Trophoblast cell (in vitro differentiated cells and primary cell): ENCODE results near the gene CRTC1.
"Not testable (repeated sequence)": the region's sequence is repeated elsewhere in the genome, so short reads cannot be mapped to it uniquely, and the experiment has no call there.

Experiments
- DNase-seq, 2 donors: peaks; one replicate each; pipeline ENCODE4 v3.0.0-alpha.2; 2016
- H2AFZ ChIP-seq: 2 replicates; pipeline ENCODE4 v1.6.1; 2013; ENCODE audit warnings: low read length, moderate library complexity, mild to moderate bottlenecking; ENCODE audit not compliant: insufficient read depth, poor library complexity
- H2AK5ac ChIP-seq: 2 replicates; pipeline ENCODE4 v1.6.1; 2013; ENCODE audit warnings: mild to moderate bottlenecking, low read length
- H2BK120ac ChIP-seq: 2 replicates; pipeline ENCODE4 v1.6.1; 2013; ENCODE audit warnings: low read length, mild to moderate bottlenecking, moderate library complexity; ENCODE audit not compliant: insufficient read depth, poor library complexity
- H2BK12ac ChIP-seq: 2 replicates; pipeline ENCODE4 v1.6.1; 2013; ENCODE audit warnings: mild to moderate bottlenecking, low read length, moderate library complexity
- H2BK5ac ChIP-seq: 2 replicates; pipeline ENCODE4 v1.6.1; 2013; ENCODE audit warnings: low read length, low read depth, moderate library complexity, mild to moderate bottlenecking; ENCODE audit not compliant: poor library complexity
- H3K14ac ChIP-seq: 2 replicates; pipeline ENCODE4 v1.6.1; 2013; ENCODE audit warnings: mild to moderate bottlenecking, low read length
- H3K18ac ChIP-seq: 2 replicates; pipeline ENCODE4 v1.6.1; 2013; ENCODE audit warnings: mild to moderate bottlenecking, low read length
- H3K23ac ChIP-seq: 2 replicates; pipeline ENCODE4 v1.6.1; 2013; ENCODE audit warnings: low read length
- H3K27ac ChIP-seq: 2 replicates; pipeline ENCODE4 v1.5.1; 2013; ENCODE audit warnings: low read depth, mild to moderate bottlenecking, inconsistent platforms, low read length, moderate library complexity
- H3K27me3 ChIP-seq: 2 replicates; pipeline ENCODE4 v1.6.1; 2013; ENCODE audit warnings: inconsistent platforms, mild to moderate bottlenecking, low read length, moderate library complexity; ENCODE audit not compliant: insufficient read depth
- H3K36me3 ChIP-seq, 2 experiments: 1 replicate in 1 of 2; 2 replicates in 1 of 2; pipeline ENCODE4 v1.6.1; 2013; ENCODE audit warnings: low read length in 2 of 2, mild to moderate bottlenecking in 2 of 2, moderate library complexity in 1 of 2; ENCODE audit not compliant: insufficient read depth in 2 of 2, control insufficient read depth in 1 of 2
- H3K4ac ChIP-seq: 2 replicates; pipeline ENCODE4 v1.6.1; 2013; ENCODE audit warnings: low read depth, mild to moderate bottlenecking, low read length, moderate library complexity
- H3K4me1 ChIP-seq, 2 experiments: 1 replicate in 1 of 2; 2 replicates in 1 of 2; pipeline ENCODE4 v1.6.1; 2013; ENCODE audit warnings: low read length in 2 of 2, mild to moderate bottlenecking in 2 of 2, moderate library complexity in 1 of 2; ENCODE audit not compliant: insufficient read depth in 2 of 2, control insufficient read depth in 1 of 2
- H3K4me2 ChIP-seq: 2 replicates; pipeline ENCODE4 v1.6.1; 2013; ENCODE audit warnings: inconsistent platforms, mild to moderate bottlenecking, low read length, moderate library complexity
- H3K4me3 ChIP-seq: 2 replicates; pipeline ENCODE4 v1.5.1; 2013; ENCODE audit warnings: mild to moderate bottlenecking, low read depth, low read length, inconsistent platforms
- H3K79me1 ChIP-seq: one replicate; pipeline ENCODE4 v1.6.1; 2013; ENCODE audit warnings: low read length
- H3K79me2 ChIP-seq: 2 replicates; pipeline ENCODE4 v1.6.1; 2013; ENCODE audit warnings: low read length, mild to moderate bottlenecking; ENCODE audit not compliant: control insufficient read depth, insufficient read depth, poor library complexity
- H3K9ac ChIP-seq: 2 replicates; pipeline ENCODE4 v1.6.1; 2013; ENCODE audit warnings: mild to moderate bottlenecking, low read length
- H3K9me3 ChIP-seq: 2 replicates; pipeline ENCODE4 v1.6.1; 2013; ENCODE audit warnings: low read depth, mild to moderate bottlenecking, control low read depth, inconsistent platforms, low read length; ENCODE audit not compliant: insufficient read depth
- H4K12ac ChIP-seq: 2 replicates; pipeline ENCODE4 v1.6.1; 2013; ENCODE audit warnings: low read depth, mild to moderate bottlenecking, low read length, moderate library complexity
- H4K8ac ChIP-seq: 2 replicates; pipeline ENCODE4 v1.6.1; 2013; ENCODE audit warnings: low read depth, mild to moderate bottlenecking, low read length, moderate library complexity
- H4K91ac ChIP-seq: one replicate; pipeline ENCODE4 v1.6.1; 2013; ENCODE audit warnings: low read depth, mild to moderate bottlenecking, low read length, moderate library complexity
- WGBS: extraction: QIAGEN DNeasy Blood & Tissue Kit; methylation state at CpG from one replicate; pipeline ENCODE4 v1.1.7; 2013; ENCODE audit warnings: missing lambda C conversion rate; ENCODE audit not compliant: insufficient read length, insufficient coverage; ENCODE audit errors: extremely low coverage; 5-methylcytosine and 5-hydroxymethylcytosine counted together

CRTC1 gene

DNA sequence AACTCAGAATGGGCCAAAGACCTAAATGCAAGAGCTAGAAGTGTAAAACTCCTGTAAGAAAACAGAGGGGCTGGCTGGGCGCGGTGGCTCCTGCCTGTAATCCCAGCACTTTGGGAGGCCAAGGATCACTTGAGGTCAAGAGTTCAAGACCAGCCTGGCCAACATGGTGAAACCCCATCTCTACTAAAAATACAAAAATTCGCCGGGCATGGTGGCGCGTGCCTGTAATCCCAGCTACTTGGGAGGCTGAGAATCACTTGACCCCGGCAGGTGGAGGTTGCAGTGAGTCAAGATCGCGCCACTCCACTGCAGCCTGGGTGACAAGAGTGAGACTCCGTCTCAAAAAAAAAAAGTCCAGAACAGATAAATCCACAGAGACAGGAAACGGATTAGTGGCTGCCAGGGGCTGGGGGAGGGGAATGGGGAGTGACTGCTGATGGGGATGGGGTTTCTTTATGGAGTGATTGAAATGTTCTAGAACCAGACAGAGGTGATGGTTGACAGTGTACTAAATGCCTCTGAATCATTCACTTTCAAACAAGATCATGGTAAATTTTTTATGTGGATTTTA, 50.4 kb downstream of the CRTC1 start:
- not testable (repeated sequence) for H2BK5ac ChIP-seq, H2AK5ac ChIP-seq, DNase-seq, H3K4me3 ChIP-seq, H2BK120ac ChIP-seq, H4K91ac ChIP-seq, H3K79me2 ChIP-seq, H3K4me2 ChIP-seq, H3K36me3 ChIP-seq, H4K12ac ChIP-seq, H3K23ac ChIP-seq, H2AFZ ChIP-seq, H3K18ac ChIP-seq, H3K4ac ChIP-seq, H3K14ac ChIP-seq, H4K8ac ChIP-seq, H3K9me3 ChIP-seq, H3K4me1 ChIP-seq, H2BK12ac ChIP-seq, H3K27me3 ChIP-seq, H3K27ac ChIP-seq, H3K9ac ChIP-seq, H3K79me1 ChIP-seq
- WGBS = no CpG with 5 or more reads among the region's 11 CpGs

DNA sequence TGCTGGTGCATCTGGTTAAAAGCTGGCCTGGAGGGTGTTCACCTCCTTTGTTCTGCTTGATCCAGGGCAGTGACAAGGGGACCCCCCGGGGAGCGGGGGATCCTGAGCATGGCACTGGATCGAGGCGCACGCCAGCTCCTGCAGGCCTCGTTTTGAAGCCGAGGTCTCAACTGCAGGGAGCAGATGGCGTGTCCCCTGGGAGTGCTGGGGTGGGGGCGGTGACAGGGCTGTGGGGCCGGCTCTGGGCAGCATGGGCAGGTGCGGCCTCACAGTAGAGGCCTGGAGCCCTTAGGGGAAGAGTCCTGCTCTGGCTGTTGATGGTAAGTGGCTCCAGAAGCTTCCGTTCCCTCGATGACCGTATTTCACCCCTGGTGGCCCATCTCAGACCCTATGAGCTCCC, 51.8 kb downstream of the CRTC1 start:
- no peak overlapping the region for H3K9ac ChIP-seq
- DNase-seq = no peak
- no CpG with 5 or more reads among the region's 14 CpGs for WGBS

DNA sequence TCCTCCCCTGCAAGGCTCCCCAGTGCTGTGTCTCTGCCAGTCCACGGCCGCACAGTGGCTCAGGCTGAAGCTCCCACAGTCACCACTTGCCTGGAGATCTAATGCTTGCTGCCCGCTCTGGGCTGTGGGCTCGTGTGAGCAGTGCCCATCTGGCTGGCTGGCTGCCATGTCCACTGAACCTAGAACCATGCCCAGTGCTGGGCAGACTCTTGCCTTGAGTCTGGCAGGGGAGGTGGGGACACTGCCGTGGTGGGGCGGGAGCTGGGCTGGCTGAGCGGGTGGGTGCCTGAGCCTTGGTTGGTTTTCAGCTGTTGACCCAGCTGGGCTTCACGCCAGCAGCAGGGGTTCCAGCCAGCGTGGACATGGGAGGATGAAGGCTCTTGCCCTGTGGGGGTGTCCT, 52.3 kb downstream of the CRTC1 start:
- H3K9ac ChIP-seq = no peak overlapping the region
- peaks cover 8 to 10% of the 10 kb centered on the region in 2 experiments for H3K4me1 ChIP-seq
- no peak overlapping the region for H2AK5ac ChIP-seq
- H3K14ac ChIP-seq = no peak overlapping the region
- WGBS = no CpG with 5 or more reads among the region's 9 CpGs
- no peak overlapping the region for H3K4me2 ChIP-seq
- H3K79me2 ChIP-seq = no peaks in the 10 kb centered on the region
- no peaks in the 10 kb centered on the region for H3K9me3 ChIP-seq
- no peak overlapping the region for H2BK120ac ChIP-seq
- H4K8ac ChIP-seq = no peak overlapping the region
- DNase-seq = no peak
- H3K4me3 ChIP-seq = no peak overlapping the region
- no peak overlapping the region for H3K23ac ChIP-seq
- no peak overlapping the region for H3K4ac ChIP-seq
- no peak overlapping the region for H3K27ac ChIP-seq
- no peak overlapping the region for H3K18ac ChIP-seq
- H3K27me3 ChIP-seq = no peaks in the 10 kb centered on the region
- H3K79me1 ChIP-seq = no peaks in the 10 kb centered on the region
- no peak overlapping the region for H2BK12ac ChIP-seq
- no peak overlapping the region for H4K12ac ChIP-seq
- H4K91ac ChIP-seq = no peak overlapping the region
- H2AFZ ChIP-seq = no peak overlapping the region
- H2BK5ac ChIP-seq = no peak overlapping the region
- no peaks in the 10 kb centered on the region for H3K36me3 ChIP-seq

More for the DNA sequence above, 51.8 kb downstream of the CRTC1 start:
- Histone ChIP-seq H3K79me2 (no peaks in the 10 kb centered on the region), H3K79me1 (no peaks in the 10 kb centered on the region), H2AFZ (no peak overlapping the region), H3K4me1 (peaks cover 7 to 8% of the 10 kb centered on the region in 2 experiments), H3K4me2 (no peak overlapping the region), H3K4me3 (no peak overlapping the region), H3K36me3 (no peaks in the 10 kb centered on the region), H4K8ac (no peak overlapping the region), H2BK5ac (no peak overlapping the region), H3K27ac (no peak overlapping the region), H3K27me3 (no peaks in the 10 kb centered on the region), H3K18ac (no peak overlapping the region), H2AK5ac (no peak overlapping the region), H3K23ac (no peak overlapping the region), H3K9me3 (no peaks in the 10 kb centered on the region), H2BK120ac (no peak overlapping the region), H4K91ac (no peak overlapping the region), H4K12ac (no peak overlapping the region), H2BK12ac (no peak overlapping the region), H3K14ac (no peak overlapping the region), H3K4ac (no peak overlapping the region)

DNA sequence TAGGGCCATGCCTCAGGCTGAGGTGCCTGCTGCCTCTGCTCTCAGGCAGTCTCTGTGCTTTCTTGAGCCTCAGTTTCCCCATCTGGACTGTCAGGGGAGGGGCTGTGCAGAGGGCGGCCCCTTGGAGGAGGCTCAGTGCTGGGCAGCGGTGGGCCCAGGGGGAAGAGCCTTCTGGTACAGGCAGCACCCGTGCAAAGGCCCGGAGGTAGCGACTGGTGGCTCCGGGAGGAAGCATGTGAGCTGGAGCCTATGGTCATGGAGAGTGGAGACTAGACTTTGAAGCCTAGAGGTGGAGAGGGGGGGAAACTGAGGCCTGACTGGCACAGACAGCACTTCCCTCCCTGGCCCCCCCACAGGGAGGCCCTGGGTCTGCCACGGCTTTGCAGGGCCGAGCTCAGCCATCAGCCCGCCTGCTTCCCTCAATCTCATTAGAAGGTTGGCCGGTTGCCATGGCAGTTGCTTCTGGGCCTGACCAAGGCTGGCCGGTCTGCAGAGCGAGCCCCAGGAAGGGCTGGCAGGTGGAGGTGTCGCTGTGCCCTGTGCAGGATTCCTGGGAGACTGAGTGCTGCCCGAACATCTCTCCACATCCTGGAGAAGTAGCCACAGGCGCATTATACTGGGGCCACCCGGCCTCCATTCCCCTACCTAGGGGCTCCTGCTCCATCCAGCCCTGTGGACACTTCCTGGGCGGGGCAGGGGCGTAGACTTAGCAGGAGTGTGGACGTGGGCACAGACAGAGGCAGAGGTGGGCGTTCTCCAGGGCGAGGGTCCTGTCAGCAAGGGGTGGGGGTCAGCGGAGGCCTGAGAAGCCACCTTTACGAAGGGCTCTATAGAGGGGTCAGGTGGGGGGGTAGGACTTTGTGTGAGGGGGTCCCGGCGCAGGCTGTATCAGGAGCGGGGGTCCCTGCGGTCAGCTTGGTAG, 53.2 kb downstream of the CRTC1 start:
- Histone ChIP-seq H3K27me3 (no peaks in the 10 kb centered on the region), H3K14ac (no peak overlapping the region), H4K91ac (no peak overlapping the region), H4K8ac (no peak overlapping the region), H3K4ac (no peak overlapping the region), H2AK5ac (no peak overlapping the region), H3K36me3 (no peaks in the 10 kb centered on the region), H3K27ac (no peak overlapping the region), H3K79me1 (no peaks in the 10 kb centered on the region), H2AFZ (no peak overlapping the region), H2BK12ac (no peak overlapping the region), H3K4me2 (no peak overlapping the region), H2BK120ac (no peak overlapping the region), H4K12ac (no peak overlapping the region), H3K4me3 (no peak overlapping the region), H2BK5ac (no peak overlapping the region), H3K23ac (no peak overlapping the region), H3K18ac (no peak overlapping the region), H3K9me3 (no peaks in the 10 kb centered on the region), H3K4me1 (peaks cover 11% of the 10 kb centered on the region in 2 experiments), H3K9ac (no peak overlapping the region), H3K79me2 (no peaks in the 10 kb centered on the region)
- no peak for DNase-seq
- WGBS = no CpG with 5 or more reads among the region's 27 CpGs
